ENCODE data around the gene VDAC2.
"Not testable (repeated sequence)": the region's sequence is repeated elsewhere in the genome, so short reads cannot be mapped to it uniquely, and the experiment has no call there.

VDAC2 gene

GRCh38 chr10:75210282-75211006 lies at the start of gene VDAC2:
VDAC2 (plus strand) TSS chr10:75210796; CDS start chr10:75211159, 363 bp downstream.
- H3K36me3 Mint-ChIP-seq (ENCODE audit: low read depth): peaks cover 47% of the 10 kb centered on the region
- DNase-seq: peak; percentile 99
- H3K9me3 Mint-ChIP-seq: no peaks in the 10 kb centered on the region
- peak within 1 kb of the TSS; percentile 91 for H3K4me3 Mint-ChIP-seq
- H3K27ac Mint-ChIP-seq: peak within 1 kb of the TSS; percentile 100
- peaks cover 44% of the 10 kb centered on the region for H3K4me1 Mint-ChIP-seq (ENCODE audit: low read depth)
- H3K27me3 Mint-ChIP-seq: no peaks in the 10 kb centered on the region

GRCh38 chr10:75165684-75166622 lies 44.6 kb upstream of the VDAC2 start:
- peaks cover 49% of the 10 kb centered on the region for H3K36me3 Mint-ChIP-seq (ENCODE audit: low read depth)
- no peak for DNase-seq
- H3K4me3 Mint-ChIP-seq: peak overlapping the region; percentile 57
- peaks cover 49% of the 10 kb centered on the region for H3K4me1 Mint-ChIP-seq (ENCODE audit: low read depth)
- peak overlapping the region; percentile 92 for H3K27ac Mint-ChIP-seq
- no peaks in the 10 kb centered on the region for H3K27me3 Mint-ChIP-seq
- H3K9me3 Mint-ChIP-seq: no peaks in the 10 kb centered on the region

- Mint-ChIP-seq H3K4me1 (ENCODE audit: low read depth) (peaks cover 45% of the 10 kb centered on the region), H3K27me3 (no peaks in the 10 kb centered on the region), H3K4me3 (peak overlapping the region; percentile 57), H3K36me3 (ENCODE audit: low read depth) (peaks cover 45% of the 10 kb centered on the region), H3K27ac (peak overlapping the region; percentile 92), H3K9me3 (no peaks in the 10 kb centered on the region)
- no peak for DNase-seq
Measured at GRCh38 chr10:75166623-75166972, 44.0 kb upstream of the VDAC2 start.

GRCh38 chr10:75168275-75168674 lies 42.3 kb upstream of the VDAC2 start:
- no peaks in the 10 kb centered on the region for H3K9me3 Mint-ChIP-seq
- no peak overlapping the region for H3K4me3 Mint-ChIP-seq
- DNase-seq: no peak
- peaks cover 44% of the 10 kb centered on the region for H3K4me1 Mint-ChIP-seq (ENCODE audit: low read depth)
- peak overlapping the region; percentile 2 for H3K27ac Mint-ChIP-seq
- H3K27me3 Mint-ChIP-seq: no peaks in the 10 kb centered on the region
- peaks cover 52% of the 10 kb centered on the region for H3K36me3 Mint-ChIP-seq (ENCODE audit: low read depth)

- H3K36me3 Mint-ChIP-seq (ENCODE audit: low read depth): peaks cover 51% of the 10 kb centered on the region
- H3K27me3 Mint-ChIP-seq: no peaks in the 10 kb centered on the region
- no peak overlapping the region for H3K4me3 Mint-ChIP-seq
- no peaks in the 10 kb centered on the region for H3K9me3 Mint-ChIP-seq
- DNase-seq: no peak
- H3K27ac Mint-ChIP-seq: peak overlapping the region; percentile 52
- H3K4me1 Mint-ChIP-seq (ENCODE audit: low read depth): peaks cover 41% of the 10 kb centered on the region
Measured at GRCh38 chr10:75170215-75170614, 40.4 kb upstream of the VDAC2 start.

- Mint-ChIP-seq H3K4me3 (no peak overlapping the region), H3K27ac (no peak overlapping the region), H3K27me3 (no peaks in the 10 kb centered on the region), H3K36me3 (ENCODE audit: low read depth) (peaks cover 61% of the 10 kb centered on the region), H3K9me3 (no peaks in the 10 kb centered on the region), H3K4me1 (ENCODE audit: low read depth) (peaks cover 24% of the 10 kb centered on the region)
- no peak for DNase-seq
Measured at GRCh38 chr10:75175046-75175445, 35.5 kb upstream of the VDAC2 start.

- Mint-ChIP-seq H3K27ac (no peak overlapping the region), H3K4me1 (ENCODE audit: low read depth) (peaks cover 29% of the 10 kb centered on the region), H3K27me3 (no peaks in the 10 kb centered on the region), H3K4me3 (no peak overlapping the region), H3K36me3 (ENCODE audit: low read depth) (peaks cover 63% of the 10 kb centered on the region), H3K9me3 (no peaks in the 10 kb centered on the region)
- no peak for DNase-seq
Measured at GRCh38 chr10:75176046-75176445, 34.5 kb upstream of the VDAC2 start.

GRCh38 chr10:75176736-75177135 lies 33.9 kb upstream of the VDAC2 start:
- DNase-seq: no peak
- Mint-ChIP-seq H3K9me3 (no peaks in the 10 kb centered on the region), H3K4me1 (ENCODE audit: low read depth) (peaks cover 36% of the 10 kb centered on the region), H3K36me3 (ENCODE audit: low read depth) (peaks cover 65% of the 10 kb centered on the region), H3K4me3 (no peak overlapping the region), H3K27ac (no peak overlapping the region), H3K27me3 (no peaks in the 10 kb centered on the region)

- no peaks in the 10 kb centered on the region for H3K9me3 Mint-ChIP-seq
- H3K36me3 Mint-ChIP-seq (ENCODE audit: low read depth): peaks cover 58% of the 10 kb centered on the region
- H3K4me1 Mint-ChIP-seq (ENCODE audit: low read depth): peaks cover 35% of the 10 kb centered on the region
- H3K4me3 Mint-ChIP-seq: no peak overlapping the region
- H3K27ac Mint-ChIP-seq: peak overlapping the region; percentile 74
- no peaks in the 10 kb centered on the region for H3K27me3 Mint-ChIP-seq
- DNase-seq: no peak
Measured at GRCh38 chr10:75179657-75180177, 30.9 kb upstream of the VDAC2 start.

GRCh38 chr10:75180592-75180991 lies 30.0 kb upstream of the VDAC2 start:
- DNase-seq: no peak
- H3K4me1 Mint-ChIP-seq (ENCODE audit: low read depth): peaks cover 30% of the 10 kb centered on the region
- H3K27ac Mint-ChIP-seq: peak overlapping the region; percentile 69
- peaks cover 52% of the 10 kb centered on the region for H3K36me3 Mint-ChIP-seq (ENCODE audit: low read depth)
- H3K9me3 Mint-ChIP-seq: no peaks in the 10 kb centered on the region
- H3K4me3 Mint-ChIP-seq: peak overlapping the region; percentile 18
- H3K27me3 Mint-ChIP-seq: no peaks in the 10 kb centered on the region

GRCh38 chr10:75181073-75181472 lies 29.5 kb upstream of the VDAC2 start:
- DNase-seq: no peak
- H3K27me3 Mint-ChIP-seq: no peaks in the 10 kb centered on the region
- no peaks in the 10 kb centered on the region for H3K9me3 Mint-ChIP-seq
- no peak overlapping the region for H3K4me3 Mint-ChIP-seq
- peak overlapping the region; percentile 63 for H3K27ac Mint-ChIP-seq
- H3K36me3 Mint-ChIP-seq (ENCODE audit: low read depth): peaks cover 47% of the 10 kb centered on the region
- H3K4me1 Mint-ChIP-seq (ENCODE audit: low read depth): peaks cover 31% of the 10 kb centered on the region

GRCh38 chr10:75186310-75186709 lies 24.3 kb upstream of the VDAC2 start:
- no peaks in the 10 kb centered on the region for H3K27me3 Mint-ChIP-seq
- DNase-seq: no peak
- H3K36me3 Mint-ChIP-seq (ENCODE audit: low read depth): peaks cover 11% of the 10 kb centered on the region
- peaks cover 20% of the 10 kb centered on the region for H3K4me1 Mint-ChIP-seq (ENCODE audit: low read depth)
- H3K27ac Mint-ChIP-seq: peak overlapping the region; percentile 59
- no peak overlapping the region for H3K4me3 Mint-ChIP-seq
- H3K9me3 Mint-ChIP-seq: no peaks in the 10 kb centered on the region

- DNase-seq: peak; percentile 60
- H3K27me3 Mint-ChIP-seq: no peaks in the 10 kb centered on the region
- H3K4me1 Mint-ChIP-seq (ENCODE audit: low read depth): peaks cover 14% of the 10 kb centered on the region
Measured at GRCh38 chr10:75187961-75188426, 22.6 kb upstream of the VDAC2 start.

GRCh38 chr10:75188522-75188921 lies 22.1 kb upstream of the VDAC2 start:
- not testable (repeated sequence) for H3K27ac Mint-ChIP-seq; H3K4me3 Mint-ChIP-seq; DNase-seq; H3K27me3 Mint-ChIP-seq; H3K9me3 Mint-ChIP-seq; H3K36me3 Mint-ChIP-seq (ENCODE audit: low read depth)
- peaks cover 14% of the 10 kb centered on the region for H3K4me1 Mint-ChIP-seq (ENCODE audit: low read depth)

More at GRCh38 chr10:75187961-75188426, 22.6 kb upstream of the VDAC2 start:
- Mint-ChIP-seq H3K4me3 (no peak overlapping the region), H3K36me3 (ENCODE audit: low read depth) (peaks cover 2% of the 10 kb centered on the region), H3K27ac (peak overlapping the region; percentile 69), H3K9me3 (no peaks in the 10 kb centered on the region)
